ENCODE measurements around the gene PADI6.

Gene PADI6

GRCh38 chr1:17436380-17437174 is 64.6 kb downstream of the PADI6 start:
- no peak for DNase-seq

- DNase-seq, result no peak
Measured at GRCh38 chr1:17437260-17437579, 65.2 kb downstream of the PADI6 start.

GRCh38 chr1:17437580-17438317 is 65.8 kb downstream of the PADI6 start:
- peak; percentile 59 for DNase-seq

- peak; percentile 26 for DNase-seq
Measured at GRCh38 chr1:17438318-17439249, 66.6 kb downstream of the PADI6 start.

GRCh38 chr1:17439250-17440073 is 67.5 kb downstream of the PADI6 start, which contains the start of gene RCC2:
Gene RCC2, minus strand, starts transcription at chr1:17439677. Its CDS starts 1,163 bp downstream, at chr1:17438514.
- DNase-seq, result peak; percentile 66

- DNase-seq, result no peak
Measured at GRCh38 chr1:17440074-17440826, 68.3 kb downstream of the PADI6 start.

- no peak for DNase-seq
Measured at GRCh38 chr1:17440827-17441168, 68.8 kb downstream of the PADI6 start.

GRCh38 chr1:17441265-17441992 is 69.4 kb downstream of the PADI6 start:
- DNase-seq, result no peak

- DNase-seq, result no peak
Measured at GRCh38 chr1:17441993-17442357, 70.0 kb downstream of the PADI6 start.

GRCh38 chr1:17442841-17443240 is 70.8 kb downstream of the PADI6 start:
- no peak for DNase-seq

- DNase-seq, result no peak
Measured at GRCh38 chr1:17447501-17447992, 75.6 kb downstream of the PADI6 start.

Data from T1000 (cell line).